ENCODE measurements around the gene ADK.

GRCh38 chr10:74623786-74624185, 472.8 kb downstream of the ADK start:
- TF ChIP-seq CTCF (IDR thresholded peaks at IDR 0.05; ENCODE audit: extremely low read depth in 1 of 2, insufficient read depth in 1 of 2, low read depth in 1 of 2, low read length in 2 of 2): no peak
- no peak for TF ChIP-seq EZH2 (IDR thresholded peaks at IDR 0.05; ENCODE audit: borderline replicate concordance, low read depth, low read length, severe bottlenecking)
- no peak for TF ChIP-seq MAX (IDR thresholded peaks at IDR 0.05; ENCODE audit: insufficient read depth, insufficient read length)

All from endothelial cell of umbilical vein (primary cell).